ENCODE data around the gene MXRA8.

GRCh38 chr1:1347026-1347595, 11.2 kb downstream of the MXRA8 start:
- TF ChIP-seq SP1 (IDR thresholded peaks at IDR 0.05), result no peak
- no peak for TF ChIP-seq FOXK2 (IDR thresholded peaks at IDR 0.05)
- no peak for TF ChIP-seq LEF1 (IDR thresholded peaks at IDR 0.05; ENCODE audit: borderline replicate concordance)
- TF ChIP-seq SUZ12 (IDR thresholded peaks at IDR 0.05), result no peak
- no peak for TF ChIP-seq BHLHE40 (IDR thresholded peaks at IDR 0.05; ENCODE audit: borderline replicate concordance)
- no peak for TF ChIP-seq TARDBP (IDR thresholded peaks at IDR 0.05)
- no peak for TF ChIP-seq FOXA1 (IDR thresholded peaks at IDR 0.05)
- TF ChIP-seq ELF4 (IDR thresholded peaks at IDR 0.05), result no peak
- no peak for TF ChIP-seq ARNT (IDR thresholded peaks at IDR 0.05)
- no peak for TF ChIP-seq HDGF (IDR thresholded peaks at IDR 0.05; ENCODE audit: borderline replicate concordance)
- no peak for TF ChIP-seq NFRKB (IDR thresholded peaks at IDR 0.05)
- TF ChIP-seq FOXM1 (IDR thresholded peaks at IDR 0.05; ENCODE audit: borderline replicate concordance), result no peak
- TF ChIP-seq, protein P1, sequence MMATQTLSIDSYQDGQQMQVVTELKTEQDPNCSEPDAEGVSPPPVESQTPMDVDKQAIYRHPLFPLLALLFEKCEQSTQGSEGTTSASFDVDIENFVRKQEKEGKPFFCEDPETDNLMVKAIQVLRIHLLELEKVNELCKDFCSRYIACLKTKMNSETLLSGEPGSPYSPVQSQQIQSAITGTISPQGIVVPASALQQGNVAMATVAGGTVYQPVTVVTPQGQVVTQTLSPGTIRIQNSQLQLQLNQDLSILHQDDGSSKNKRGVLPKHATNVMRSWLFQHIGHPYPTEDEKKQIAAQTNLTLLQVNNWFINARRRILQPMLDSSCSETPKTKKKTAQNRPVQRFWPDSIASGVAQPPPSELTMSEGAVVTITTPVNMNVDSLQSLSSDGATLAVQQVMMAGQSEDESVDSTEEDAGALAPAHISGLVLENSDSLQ (IDR thresholded peaks at IDR 0.05), result no peak

Measured in HEK293T (cell line).